Nephron progenitor cell (in vitro differentiated cells): ENCODE measurements around the gene BABAM2.

ENCODE experiments used
- DNase-seq: peaks from one replicate; pipeline ENCODE4 v3.0.0; 2021
- H3K27ac Mint-ChIP-seq: 2 replicates; pipeline ENCODE4 v1.8.0; 2021; ENCODE audit warnings: mild to moderate bottlenecking, moderate library complexity, mixed read lengths
- H3K27me3 Mint-ChIP-seq: 2 replicates; pipeline ENCODE4 v1.8.0; 2021; ENCODE audit warnings: mild to moderate bottlenecking, low read depth, mixed read lengths; ENCODE audit not compliant: poor library complexity
- H3K36me3 Mint-ChIP-seq: 2 replicates; pipeline ENCODE4 v1.8.0; 2021; ENCODE audit warnings: low read depth, mixed read lengths
- H3K4me1 Mint-ChIP-seq: 2 replicates; pipeline ENCODE4 v1.8.0; 2021; ENCODE audit warnings: mixed read lengths
- H3K4me3 Mint-ChIP-seq: 2 replicates; pipeline ENCODE4 v1.8.0; 2021; ENCODE audit warnings: mild to moderate bottlenecking, moderate library complexity, mixed read lengths
- H3K9me3 Mint-ChIP-seq: 2 replicates; pipeline ENCODE4 v1.8.0; 2021; ENCODE audit warnings: mild to moderate bottlenecking, moderate library complexity, mixed read lengths
- TF ChIP-seq, protein P1 (sequence below): fragments of 200-600 bp; sonication (generic); IDR thresholded peaks from 2 replicates; pipeline ENCODE4 v1.5.0; 2021; ENCODE audit warnings: antibody characterized with exemption

Gene BABAM2

DNA sequence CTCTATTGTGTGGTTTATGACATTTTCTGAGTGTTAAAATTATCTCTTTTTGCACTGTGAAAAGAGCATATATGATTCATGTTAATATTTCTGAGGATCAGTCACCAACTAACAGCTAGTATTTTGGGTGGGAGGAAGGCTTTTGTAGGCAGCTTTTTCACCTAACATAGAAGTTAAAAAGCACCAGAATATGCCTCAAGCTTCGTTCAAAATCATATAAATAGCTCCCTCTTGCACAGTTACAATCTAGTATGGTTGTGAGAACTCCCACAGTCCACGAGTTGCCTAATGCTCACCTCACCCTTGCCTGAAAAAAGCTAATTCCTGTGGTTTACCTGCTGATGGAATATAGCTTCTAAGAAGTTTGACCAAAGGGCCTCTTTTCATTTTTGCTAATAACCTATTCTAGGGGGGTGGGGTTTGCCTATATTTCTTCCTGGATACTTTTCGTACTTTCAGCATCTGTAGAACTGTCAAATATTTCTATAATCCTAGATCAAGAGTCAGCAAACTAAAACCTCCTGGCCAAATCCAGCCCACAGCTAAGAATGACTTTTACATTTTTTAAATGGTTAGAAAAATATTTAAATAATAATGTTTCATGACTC is 335.0 kb downstream of the BABAM2 start:
- Mint-ChIP-seq H3K27me3 (no peaks in the 10 kb centered on the region), H3K4me1 (peaks cover 18% of the 10 kb centered on the region), H3K9me3 (no peaks in the 10 kb centered on the region), H3K36me3 (no peaks in the 10 kb centered on the region), H3K27ac (no peak overlapping the region), H3K4me3 (no peak overlapping the region)
- TF ChIP-seq, protein P1, sequence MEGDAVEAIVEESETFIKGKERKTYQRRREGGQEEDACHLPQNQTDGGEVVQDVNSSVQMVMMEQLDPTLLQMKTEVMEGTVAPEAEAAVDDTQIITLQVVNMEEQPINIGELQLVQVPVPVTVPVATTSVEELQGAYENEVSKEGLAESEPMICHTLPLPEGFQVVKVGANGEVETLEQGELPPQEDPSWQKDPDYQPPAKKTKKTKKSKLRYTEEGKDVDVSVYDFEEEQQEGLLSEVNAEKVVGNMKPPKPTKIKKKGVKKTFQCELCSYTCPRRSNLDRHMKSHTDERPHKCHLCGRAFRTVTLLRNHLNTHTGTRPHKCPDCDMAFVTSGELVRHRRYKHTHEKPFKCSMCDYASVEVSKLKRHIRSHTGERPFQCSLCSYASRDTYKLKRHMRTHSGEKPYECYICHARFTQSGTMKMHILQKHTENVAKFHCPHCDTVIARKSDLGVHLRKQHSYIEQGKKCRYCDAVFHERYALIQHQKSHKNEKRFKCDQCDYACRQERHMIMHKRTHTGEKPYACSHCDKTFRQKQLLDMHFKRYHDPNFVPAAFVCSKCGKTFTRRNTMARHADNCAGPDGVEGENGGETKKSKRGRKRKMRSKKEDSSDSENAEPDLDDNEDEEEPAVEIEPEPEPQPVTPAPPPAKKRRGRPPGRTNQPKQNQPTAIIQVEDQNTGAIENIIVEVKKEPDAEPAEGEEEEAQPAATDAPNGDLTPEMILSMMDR, result no peak
- DNase-seq, result no peak

DNA sequence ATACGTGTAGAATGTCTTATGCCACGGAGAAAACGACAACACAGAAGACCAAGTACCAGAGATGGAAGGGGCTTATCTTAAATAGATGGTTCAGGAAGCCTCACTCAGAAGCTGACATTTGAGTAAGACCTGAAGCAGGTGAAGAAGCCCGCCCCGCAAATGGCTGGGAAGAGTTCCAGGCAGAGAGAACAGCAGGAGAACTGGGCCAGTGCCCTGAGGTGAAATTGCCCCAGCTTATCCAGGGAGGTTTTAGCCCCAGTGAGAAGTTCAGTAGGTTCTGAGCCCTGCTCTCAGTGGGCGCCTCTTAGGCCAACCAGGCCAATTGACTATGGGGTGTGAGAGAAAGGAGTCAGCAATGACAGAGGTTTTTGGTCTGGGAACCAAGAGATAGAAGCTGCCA is 336.0 kb downstream of the BABAM2 start:
- H3K4me1 Mint-ChIP-seq, result peaks cover 14% of the 10 kb centered on the region
- H3K27me3 Mint-ChIP-seq, result no peaks in the 10 kb centered on the region
- no peak for DNase-seq
- H3K9me3 Mint-ChIP-seq, result no peaks in the 10 kb centered on the region
- TF ChIP-seq, protein P1, result no peak
- no peaks in the 10 kb centered on the region for H3K36me3 Mint-ChIP-seq
- H3K4me3 Mint-ChIP-seq, result no peak overlapping the region
- no peak overlapping the region for H3K27ac Mint-ChIP-seq

GRCh38 chr2:28227498-28227897 is 337.0 kb downstream of the BABAM2 start:
- Mint-ChIP-seq H3K27ac (no peak overlapping the region), H3K9me3 (no peaks in the 10 kb centered on the region), H3K4me1 (peaks cover 17% of the 10 kb centered on the region), H3K27me3 (no peaks in the 10 kb centered on the region), H3K36me3 (no peaks in the 10 kb centered on the region), H3K4me3 (no peak overlapping the region)
- TF ChIP-seq, protein P1, result no peak
- no peak for DNase-seq

- Mint-ChIP-seq H3K4me1 (peaks cover 24% of the 10 kb centered on the region), H3K36me3 (no peaks in the 10 kb centered on the region), H3K27me3 (no peaks in the 10 kb centered on the region), H3K9me3 (no peaks in the 10 kb centered on the region), H3K27ac (no peak overlapping the region), H3K4me3 (no peak overlapping the region)
- DNase-seq, result no peak
- TF ChIP-seq, protein P1, result no peak
These were observed 338.0 kb downstream of the BABAM2 start for GRCh38 chr2:28228434-28228995.

GRCh38 chr2:28231110-28231631 is 340.6 kb downstream of the BABAM2 start:
- H3K27ac Mint-ChIP-seq, result no peak overlapping the region
- H3K9me3 Mint-ChIP-seq, result no peaks in the 10 kb centered on the region
- no peaks in the 10 kb centered on the region for H3K27me3 Mint-ChIP-seq
- H3K4me3 Mint-ChIP-seq, result no peak overlapping the region
- H3K4me1 Mint-ChIP-seq, result peaks cover 22% of the 10 kb centered on the region
- DNase-seq, result no peak
- H3K36me3 Mint-ChIP-seq, result peaks cover 6% of the 10 kb centered on the region
- TF ChIP-seq, protein P1, result no peak

DNA sequence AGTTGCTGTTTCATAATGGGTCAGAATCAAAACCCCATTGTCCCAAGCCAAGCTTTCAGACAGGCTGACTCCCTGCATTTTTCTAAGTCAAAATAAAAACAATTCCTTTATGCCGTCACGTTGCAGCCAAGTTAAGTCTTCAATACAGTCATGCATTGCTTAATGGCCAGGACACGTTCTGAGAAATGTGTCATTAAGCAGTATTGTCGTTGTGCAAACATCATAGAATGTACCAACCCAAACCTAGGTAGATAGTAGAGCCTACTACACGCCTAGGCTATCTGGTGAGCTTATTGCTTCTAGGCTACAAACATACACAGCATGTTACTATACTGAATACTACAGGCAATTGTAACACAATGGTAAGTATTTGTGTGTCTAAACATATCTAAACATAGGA is 341.8 kb downstream of the BABAM2 start:
- no peak overlapping the region for H3K4me3 Mint-ChIP-seq
- H3K36me3 Mint-ChIP-seq, result peaks cover 9% of the 10 kb centered on the region
- no peaks in the 10 kb centered on the region for H3K27me3 Mint-ChIP-seq
- TF ChIP-seq, protein P1, result no peak
- no peak for DNase-seq
- H3K4me1 Mint-ChIP-seq, result peaks cover 22% of the 10 kb centered on the region
- no peaks in the 10 kb centered on the region for H3K9me3 Mint-ChIP-seq
- no peak overlapping the region for H3K27ac Mint-ChIP-seq
